ENCODE results near the gene HNRNPC.
A peak's percentile ranks its signal among the peaks of the same experiment; 100 is the strongest.
"Not testable (repeated sequence)": the region's sequence is repeated elsewhere in the genome, so short reads cannot be mapped to it uniquely, and the experiment has no call there.

The HNRNPC gene

GRCh38 chr14:21268617-21269251 lies 508 bp downstream of the HNRNPC start:
- peak; percentile 49 for DNase-seq (ENCODE audit: low read depth)

- no peak for DNase-seq (ENCODE audit: low read depth)
Observed at GRCh38 chr14:21267886-21268616, 1.2 kb downstream of the HNRNPC start.

- DNase-seq (ENCODE audit: low read depth), result no peak
Observed at GRCh38 chr14:21267431-21267845, 1.8 kb downstream of the HNRNPC start.

- peak; percentile 46 for DNase-seq (ENCODE audit: low read depth)
Observed at GRCh38 chr14:21264025-21264801, 5.0 kb downstream of the HNRNPC start.

- no peak for DNase-seq (ENCODE audit: low read depth)
Observed at GRCh38 chr14:21263284-21264024, 5.8 kb downstream of the HNRNPC start.

- no peak for DNase-seq (ENCODE audit: low read depth)
Observed at GRCh38 chr14:21262410-21262809, 6.8 kb downstream of the HNRNPC start.

DNA sequence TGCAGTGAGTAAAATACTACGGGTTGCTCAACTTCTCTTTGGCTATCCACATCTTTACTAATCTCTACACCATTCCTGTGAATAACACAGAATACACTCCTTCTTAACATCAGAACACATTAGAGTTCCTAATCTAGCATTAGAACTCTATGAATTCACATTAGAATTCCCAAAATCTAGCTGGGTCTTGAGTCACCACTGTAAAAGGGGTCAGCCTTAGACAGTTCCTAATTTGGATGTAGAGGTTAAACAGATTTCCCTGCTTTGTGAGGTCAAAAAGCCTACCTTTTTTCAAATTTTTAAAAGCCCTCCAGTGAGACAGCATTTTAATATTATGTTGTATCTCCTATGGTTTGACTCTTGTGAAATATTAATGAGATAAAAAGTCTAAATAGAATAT lies 7.4 kb downstream of the HNRNPC start:
- no peak for DNase-seq (ENCODE audit: low read depth)

GRCh38 chr14:21258889-21259787 lies 10.1 kb downstream of the HNRNPC start:
- DNase-seq (ENCODE audit: low read depth), result no peak

GRCh38 chr14:21258005-21258888 lies 11.0 kb downstream of the HNRNPC start:
- DNase-seq (ENCODE audit: low read depth), result no peak

DNA sequence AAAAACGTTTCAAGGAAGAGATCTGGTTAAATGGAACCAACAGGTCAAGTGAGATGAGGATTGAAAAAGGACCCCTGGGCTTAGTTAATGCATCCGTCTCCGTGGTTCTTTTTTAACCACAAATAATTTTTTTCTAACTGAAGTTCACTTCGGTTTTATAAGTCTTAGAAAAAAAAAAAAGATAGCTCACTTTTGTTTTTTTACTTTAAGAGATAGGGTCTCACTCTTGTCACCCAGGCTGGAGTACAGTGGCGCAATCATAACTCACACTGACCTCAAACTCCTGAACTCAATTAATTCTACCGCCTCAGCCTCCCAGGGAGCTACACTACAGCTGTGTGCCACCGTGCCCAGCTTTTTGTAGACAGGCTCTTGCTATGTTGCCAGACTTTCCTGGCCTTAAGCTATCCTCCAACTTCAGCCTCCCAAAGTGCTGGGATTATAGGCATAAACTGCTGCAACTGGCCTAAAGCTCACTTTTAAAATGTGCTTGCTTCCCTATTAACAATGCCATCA lies 11.8 kb downstream of the HNRNPC start:
- DNase-seq (ENCODE audit: low read depth), result peak; percentile 57

GRCh38 chr14:21256539-21257393 lies 12.5 kb downstream of the HNRNPC start:
- DNase-seq (ENCODE audit: low read depth), result no peak

DNA sequence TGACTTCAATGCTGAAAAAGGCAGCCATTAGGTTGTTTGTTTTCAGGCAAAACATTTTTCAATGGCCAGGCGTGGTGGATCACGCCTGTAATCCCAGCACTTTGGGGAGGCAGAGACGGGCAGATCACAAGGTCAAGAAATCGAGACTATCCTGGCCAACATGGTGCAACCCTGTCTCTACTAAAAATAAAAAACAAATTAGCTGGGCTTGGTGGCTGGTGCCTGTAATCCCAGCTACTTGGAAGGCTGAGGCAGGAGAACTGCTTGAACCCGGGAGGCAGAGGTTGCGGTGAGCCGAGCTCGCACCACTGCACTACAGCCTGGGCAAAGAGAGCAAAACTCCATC lies 13.2 kb downstream of the HNRNPC start:
- DNase-seq (ENCODE audit: low read depth), result not testable (repeated sequence)

DNA sequence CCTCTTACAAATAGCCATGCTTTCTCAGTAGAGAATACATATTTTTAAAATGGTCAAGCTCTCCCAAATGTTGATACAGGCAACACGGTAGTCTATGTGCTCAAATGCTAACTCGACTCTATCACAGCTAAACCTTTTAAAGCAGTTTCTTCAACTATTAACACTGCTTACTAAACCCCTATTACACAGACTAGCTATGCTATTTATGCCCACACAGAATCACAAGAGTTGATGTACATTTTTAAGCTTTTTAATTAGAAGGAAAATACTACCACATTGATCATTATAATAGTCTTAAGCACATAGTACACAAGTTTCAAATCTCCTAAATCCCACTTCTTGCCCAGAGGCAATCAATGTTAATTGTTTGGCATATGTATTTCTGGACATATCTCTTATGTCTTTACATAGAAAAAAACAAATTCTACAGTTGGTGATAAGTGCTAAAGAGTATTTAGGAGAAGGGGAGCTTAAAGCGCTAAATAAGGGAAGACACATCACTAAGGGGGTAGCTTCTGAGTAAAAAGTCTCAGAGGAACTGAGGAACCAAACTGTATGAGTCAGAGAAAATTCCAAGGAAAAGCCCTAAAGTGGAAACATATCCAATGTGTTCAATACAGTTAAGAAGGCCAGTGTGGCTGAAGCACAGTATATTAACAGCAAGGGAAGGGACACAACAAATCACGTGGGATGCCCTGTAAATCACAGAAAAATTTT lies 13.7 kb downstream of the HNRNPC start:
- no peak for DNase-seq (ENCODE audit: low read depth)

DNA sequence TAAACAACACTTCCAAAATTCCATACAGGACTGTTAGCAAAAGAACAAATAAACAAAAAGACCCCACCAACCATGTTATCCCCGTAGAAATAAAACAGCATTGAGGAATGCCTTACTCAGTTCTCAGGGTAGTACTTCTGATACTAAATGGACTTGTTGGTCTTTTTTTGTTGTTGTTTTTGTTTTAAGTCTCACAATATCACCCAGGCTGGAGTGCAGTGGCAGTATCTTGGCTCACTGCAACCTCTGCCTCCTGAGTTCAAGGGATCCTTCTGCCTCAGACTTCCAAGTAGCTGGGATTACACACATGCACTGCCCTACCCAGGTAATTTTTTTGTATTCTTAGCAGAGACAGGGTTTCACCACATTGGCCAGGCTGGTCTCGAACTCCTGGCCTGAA lies 17.1 kb downstream of the HNRNPC start:
- DNase-seq (ENCODE audit: low read depth), result no peak

GRCh38 chr14:21251215-21251614 lies 18.0 kb downstream of the HNRNPC start:
- DNase-seq (ENCODE audit: low read depth), result no peak

GRCh38 chr14:21248739-21249411 lies 20.4 kb downstream of the HNRNPC start:
- no peak for DNase-seq (ENCODE audit: low read depth)

DNA sequence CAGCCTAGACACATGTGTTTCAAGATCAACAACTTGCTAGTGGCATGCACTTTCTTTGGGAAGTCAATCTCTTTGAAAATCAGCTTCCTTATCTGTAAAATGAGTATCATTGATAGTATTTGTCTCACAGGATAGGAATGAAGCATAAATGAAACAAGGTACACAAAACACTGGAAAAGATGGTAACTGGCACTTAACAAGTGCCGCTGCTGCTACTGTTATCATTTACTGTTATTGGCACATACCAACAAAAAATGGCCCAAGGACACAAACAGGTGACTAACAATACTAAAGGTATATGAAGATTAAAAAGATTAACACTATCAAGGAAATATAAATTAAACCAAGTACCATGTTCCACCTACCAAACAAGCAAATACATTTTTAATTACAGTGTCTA lies 20.9 kb downstream of the HNRNPC start:
- no peak for DNase-seq (ENCODE audit: low read depth)

DNA sequence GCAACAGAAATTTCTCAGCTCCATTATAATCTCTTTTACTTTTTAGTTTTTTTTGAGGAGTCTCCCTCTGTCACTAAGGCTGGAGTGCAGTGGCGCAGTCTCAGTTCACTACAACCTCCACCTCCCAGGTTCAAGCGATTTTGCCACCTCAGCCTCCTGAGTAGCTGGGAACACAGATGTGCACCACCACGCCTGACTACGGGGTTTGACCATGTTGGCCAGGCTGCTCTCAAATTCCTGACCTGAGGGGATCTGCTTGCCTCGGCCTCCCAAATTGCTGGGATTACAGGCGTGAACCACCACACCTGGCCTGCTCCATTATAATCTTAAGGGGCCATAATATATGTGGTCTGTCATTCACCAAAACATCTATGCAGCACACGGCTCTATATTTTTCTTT lies 23.4 kb downstream of the HNRNPC start:
- DNase-seq (ENCODE audit: low read depth), result no peak
